K562 (cell line): ENCODE measurements around the gene CCNL2. TPM values are rescaled to one million over a fixed set of nuclear protein-coding genes. Genes with fewer than 3 reads are reported as not detected.
A peak's percentile ranks its signal among the peaks of the same experiment; 100 is the strongest.

ENCODE experiments used
- ATAC-seq: fragments of 200-7000 bp; cut with Tn5 transposase; 3 replicates; pipeline ENCODE4 v1.9.1; 2020; ENCODE audit warnings: moderate library complexity
- BruUV-seq: library from RNA; stranded (reverse); fragments of 400-500 nt; replicated peaks from 2 replicates; lab custom pipeline; 2021; lab: Mats Ljungman, UMichigan
- CTCF ChIA-PET: fragments of 300-600 bp; formaldehyde crosslinking; extraction: SDS; loops from one replicate; lab custom pipeline; 2021; ENCODE audit warnings: low intra/inter-chr PET ratio; lab: Yijun Ruan, JAX
- POLR2A ChIA-PET: fragments of 300-600, 350-650 bp; sonication (Branson Sonifier 250); formaldehyde crosslinking; extraction: SDS; loops from one replicate; lab custom pipeline; 2021; ENCODE audit warnings: antibody characterized with exemption, inconsistent platforms; lab: Yijun Ruan, JAX
- DNase-seq, 4 experiments: peaks; one replicate each; pipeline versions ENCODE4 v3.0.0 to v3.0.0-alpha.2; 2011 to 2018; ENCODE audit warnings: low spot score in 3 of 4, mixed read lengths in 3 of 4; ENCODE audit errors: extremely low read depth in 1 of 4
- FAIRE-seq: peaks from 2 replicates; lab custom pipeline; 2011; peaks lifted over from hg19 to GRCh38; lab: Jason Lieb, UNC
- H2AFZ ChIP-seq: 2 replicates; pipeline ENCODE4 v1.6.0; 2011; ENCODE audit warnings: low read depth, low read length, control low read depth, inconsistent platforms
- H3K27ac ChIP-seq: fragments of 200-600 bp; 3 replicates; pipeline ENCODE4 v1.8.0; 2011; ENCODE audit warnings: low read depth, mild to moderate bottlenecking, control low read depth, inconsistent platforms, low read length, moderate library complexity, mixed read lengths; ENCODE audit errors: extremely low read depth
- H3K27me3 ChIP-seq, 2 experiments: fragments of 300-600 bp in 1 of 2; 2 replicates in 1 of 2; 3 replicates in 1 of 2; pipeline versions ENCODE4 v1.6.0 to v1.8.0; 2011; ENCODE audit warnings: inconsistent platforms in 2 of 2, low read length in 2 of 2, mild to moderate bottlenecking in 1 of 2, mixed read lengths in 1 of 2, moderate library complexity in 1 of 2; ENCODE audit not compliant: control insufficient read depth in 2 of 2, insufficient read depth in 2 of 2
- H3K36me3 ChIP-seq: fragments of 300-600 bp; 3 replicates; pipeline ENCODE4 v1.8.0; 2011; ENCODE audit warnings: mild to moderate bottlenecking, low read length, inconsistent platforms; ENCODE audit not compliant: control insufficient read depth, insufficient read depth
- H3K4me1 ChIP-seq, 2 experiments: fragments of 200-600 bp in 1 of 2; replicated peaks in 1 of 2; 2 replicates in 1 of 2; 3 replicates in 1 of 2; pipeline versions ENCODE4 v1.5.1 to v1.8.0; 2011; ENCODE audit warnings: inconsistent platforms in 2 of 2, low read length in 2 of 2, mild to moderate bottlenecking in 1 of 2, mixed read lengths in 1 of 2, moderate library complexity in 1 of 2; ENCODE audit not compliant: control insufficient read depth in 2 of 2, insufficient read depth in 2 of 2
- H3K4me2 ChIP-seq: 2 replicates; pipeline ENCODE4 v1.6.1; 2011; ENCODE audit warnings: low read length, control low read depth, inconsistent platforms, mixed read lengths; ENCODE audit not compliant: insufficient read depth
- H3K4me3 ChIP-seq: fragments of 200-600 bp; sonication (generic), shearing (Covaris generic); 2 replicates; pipeline ENCODE4 v1.5.1; 2016; ENCODE audit warnings: control low read depth, inconsistent platforms
- H3K79me2 ChIP-seq: fragments of 200-600 bp; 3 replicates; pipeline ENCODE4 v1.8.0; 2011; ENCODE audit warnings: low read length, inconsistent platforms; ENCODE audit not compliant: control insufficient read depth, insufficient read depth
- H3K9ac ChIP-seq, 2 experiments: 2 replicates each; pipeline versions ENCODE4 v1.6.0 to v1.6.1; 2011; ENCODE audit warnings: low read depth in 2 of 2, low read length in 2 of 2, control low read depth in 1 of 2, inconsistent platforms in 1 of 2, mild to moderate bottlenecking in 1 of 2, mixed read lengths in 1 of 2; ENCODE audit not compliant: insufficient read depth in 1 of 2
- H3K9me1 ChIP-seq: one replicate; pipeline ENCODE4 v1.6.0; 2011; ENCODE audit warnings: inconsistent platforms, mild to moderate bottlenecking, low read length, moderate library complexity; ENCODE audit not compliant: control insufficient read depth, insufficient read depth
- H3K9me3 ChIP-seq: replicated peaks from 2 replicates; pipeline ENCODE4 v1.5.1; 2011; ENCODE audit warnings: low read depth, low read length, inconsistent platforms; ENCODE audit not compliant: control insufficient read depth, insufficient read depth
- H4K20me1 ChIP-seq: replicated peaks from 2 replicates; pipeline ENCODE4 v1.6.1; 2011; ENCODE audit warnings: low read length, inconsistent platforms, mixed read lengths; ENCODE audit not compliant: control insufficient read depth, insufficient read depth
- BCOR ChIP-seq: fragments of 450-650 bp; IDR thresholded peaks from 2 replicates; pipeline ENCODE4 v1.6.1; 2016
- MGA ChIP-seq: fragments of 450-650 bp; IDR thresholded peaks from 2 replicates; pipeline ENCODE4 v1.6.1; 2016; ENCODE audit warnings: mild to moderate bottlenecking, moderate library complexity
- POLR2G ChIP-seq: fragments of 200-400 bp; formaldehyde crosslinking; IDR thresholded peaks from 2 replicates; pipeline ENCODE4 v1.6.1; 2017; ENCODE audit warnings: low read depth, mild to moderate bottlenecking, antibody characterized with exemption, low read length, moderate library complexity
- RBFOX2 ChIP-seq: fragments of 200-400 bp; formaldehyde crosslinking; IDR thresholded peaks from 2 replicates; pipeline ENCODE4 v1.6.1; 2017; ENCODE audit warnings: low read depth, mild to moderate bottlenecking, low read length, moderate library complexity
- ZBTB1 ChIP-seq: sonication (generic); formaldehyde crosslinking; IDR thresholded peaks from 2 replicates; pipeline ENCODE4 v1.8.1; 2023; ENCODE audit warnings: missing genetic modification reagents, low read depth, mild to moderate bottlenecking, borderline replicate concordance
- ZFP36 ChIP-seq: fragments of 150-350 bp; IDR thresholded peaks from 2 replicates; pipeline ENCODE4 v1.6.1; 2018; ENCODE audit warnings: low read length, low read depth; ENCODE audit not compliant: partially characterized antibody
- WGBS: fragments of 100-300 bp; shearing (Covaris generic); methylation state at CpG from one replicate; pipeline ENCODE4 v1.1.6; 2016; ENCODE audit warnings: low coverage, mixed read lengths; ENCODE audit not compliant: insufficient coverage; ENCODE audit errors: missing lambda C conversion rate; 5-methylcytosine and 5-hydroxymethylcytosine counted together
- in situ Hi-C: fragments of 300-500 bp; cut with MboI; formaldehyde crosslinking; loops from 4 replicates; pipeline ENCODE4 v1.15.0; 2018; ENCODE audit warnings: inconsistent platforms, mixed read lengths
- intact Hi-C: fragments of 100-400 bp; cut with micrococcal nuclease; formaldehyde crosslinking; loops from 2 replicates; pipeline ENCODE4 v1.14.2; 2022
- polyA plus RNA-seq, 8 experiments: library from polyadenylated mRNA; depleted of rRNA in 4 of 8; stranded (reverse) in 5 of 8; unstranded in 3 of 8; fragments of >200 nt; fragmentation: Nextera tagmentation in 2 of 8; fragmentation: Illumina TruSeq in 1 of 8; extraction: Ambion mirVana in 2 of 8; extraction: Trizol in 1 of 8; gene quantifications; 2 replicates each; pipeline versions ENCODE4 v1.2.1 to v1.2.3, GENCODE V29; 2011 to 2014; ENCODE audit warnings: inconsistent platforms in 1 of 8, missing spikeins in 1 of 8
- total RNA-seq, 7 experiments: library from RNA; depleted of rRNA in 6 of 7; stranded (reverse); fragments of >200 nt in 6 of 7; fragmentation: Illumina TruSeq in 2 of 7; extraction: Trizol in 2 of 7; gene quantifications; 2 replicates each; pipeline versions ENCODE4 v1.2.1 to v1.2.3, GENCODE V29; 2011 to 2021; ENCODE audit warnings: low replicate concordance in 1 of 7
- TF ChIP-seq, protein P1 (sequence below), 3 experiments: fragments of 200-800 bp in 1 of 3; sonication (Bioruptor generic) in 1 of 3; sonication (generic) in 1 of 3; formaldehyde crosslinking in 1 of 3; IDR thresholded peaks; 2 replicates each; pipeline versions ENCODE4 v1.6.1 to v1.8.0; 2016 to 2022; ENCODE audit warnings: mild to moderate bottlenecking in 2 of 3, missing compliant biosample characterization in 2 of 3, missing genetic modification characterization in 2 of 3, missing genetic modification reagents in 1 of 3

CCNL2 gene
- total and polyA plus RNA-seq, 9 of the 15 experiments (the other 6 are each of a cell fraction or from before 2014, with no cell fraction given): 2.8 to 287 (median 94.5) TPM

GRCh38 chr1:1345860-1346500 lies 53.2 kb downstream of the CCNL2 start:
- Histone ChIP-seq H3K9me1 (peaks cover 8% of the 10 kb centered on the region), H3K4me3 (no peak overlapping the region), H3K27ac (no peak overlapping the region; the same call in 2 of the 3 replicates), H3K4me1 (peaks cover 9 to 81% of the 10 kb centered on the region in 2 experiments; a peak in 3 of 5 replicates), H3K9me3 (0 out of 2 replicates have a peak, but pooled peaks cover 2% of the 10 kb centered on the region), H3K4me2 (no peak overlapping the region), H3K36me3 (peaks cover 41% of the 10 kb centered on the region; the same call in 2 of the 3 replicates), H3K9ac (peak overlapping the region in 1 of 2 experiments; percentile 98; a peak in 2 of 4 replicates), H4K20me1 (peaks cover 42% of the 10 kb centered on the region; the same call in 1 of the 2 replicates), H3K79me2 (peaks cover 65% of the 10 kb centered on the region), H3K27me3 (no peaks in the 10 kb centered on the region), H2AFZ (no peak overlapping the region)
- ChIA-PET POLR2A (interaction anchor here (1.3 to 4.8 kb wide), 4 partner anchors 9 to 30 kb away, joined by 7 to 22 read pairs (median 8); partner anchors contain the start of gene AURKAIP1), CTCF (no interaction called here)
- no peak for ATAC-seq
- FAIRE-seq: no peak
- peak; percentile 19 for TF ChIP-seq RBFOX2
- TF ChIP-seq MGA: no peak
- TF ChIP-seq BCOR: 0 out of 2 replicates have a peak, but pooled peaks have one; percentile 32
- TF ChIP-seq ZBTB1 (CRISPR knock-in tag): no peak
- TF ChIP-seq ZFP36: peak; percentile 50
- 0 out of 2 replicates have a peak, but pooled peaks have one; percentile 2 for TF ChIP-seq POLR2G
- TF ChIP-seq, protein P1, sequence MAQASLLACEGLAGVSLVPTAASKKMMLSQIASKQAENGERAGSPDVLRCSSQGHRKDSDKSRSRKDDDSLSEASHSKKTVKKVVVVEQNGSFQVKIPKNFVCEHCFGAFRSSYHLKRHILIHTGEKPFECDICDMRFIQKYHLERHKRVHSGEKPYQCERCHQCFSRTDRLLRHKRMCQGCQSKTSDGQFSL (CRISPR knock-in tag; IDR thresholded peaks at IDR 0.05): 0 out of 2 replicates have a peak, but pooled peaks have one; percentile 25
- TF ChIP-seq, protein P1 (tag; IDR thresholded peaks at IDR 0.05): no peak
- no TSS peak for BruUV-seq
- no peak for DNase-seq
- intact Hi-C loops (no loop called here), in situ Hi-C loops (no loop called here)
- 85% methylated on average over 12 of the region's 12 CpGs for WGBS
